ENCODE measurements around the gene IGDCC3. TPM values are rescaled to one million over a fixed set of nuclear protein-coding genes. Genes with fewer than 3 reads are reported as not detected.

Gene IGDCC3
- polyA plus RNA-seq, 1 donor from 2014 or later = 14.4 TPM

DNA sequence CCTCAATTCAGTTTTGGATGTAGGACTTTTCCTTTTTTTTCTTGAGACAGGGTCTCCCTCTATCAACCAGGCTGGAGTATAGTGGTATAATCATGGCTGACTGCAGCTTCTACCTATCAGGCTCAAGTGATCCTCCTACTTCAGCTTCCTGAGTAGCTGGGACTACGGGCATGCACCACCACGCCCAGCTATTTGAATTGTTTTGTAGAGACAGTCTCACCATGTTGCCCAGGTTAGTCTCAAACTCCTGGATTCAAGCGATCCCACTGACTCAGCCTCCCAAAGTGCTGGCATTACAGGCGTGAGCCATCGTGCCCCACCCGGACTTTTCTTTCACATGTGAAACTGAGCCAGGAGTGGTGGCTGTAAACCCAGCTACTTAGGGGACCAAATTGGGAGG is 69.8 kb downstream of the IGDCC3 start:
- H3K27ac ChIP-seq (ENCODE audit: low read length) = no peak overlapping the region
- H2AFZ ChIP-seq (ENCODE audit: low read depth, low read length) = no peak overlapping the region
- H3K36me3 ChIP-seq (ENCODE audit: insufficient read depth, low read length) = no peaks in the 10 kb centered on the region
- no peak overlapping the region for H3K4me2 ChIP-seq (ENCODE audit: low read length)
- no peak overlapping the region for H3K9ac ChIP-seq (ENCODE audit: low read length)
- H3K27me3 ChIP-seq (ENCODE audit: insufficient read depth, low read depth, low read length) = no peaks in the 10 kb centered on the region
- no peaks in the 10 kb centered on the region for H3K79me2 ChIP-seq (replicated peaks; ENCODE audit: insufficient read depth, low read length)
- no peaks in the 10 kb centered on the region for H3K9me3 ChIP-seq (ENCODE audit: low read length)
- no peaks in the 10 kb centered on the region for H3K9me2 ChIP-seq (ENCODE audit: insufficient read depth, low read length)
- TF ChIP-seq EP300 (conservative IDR thresholded peaks at IDR 0.05; ENCODE audit: poor library complexity, severe bottlenecking) (no peak), TAF1 (IDR thresholded peaks at IDR 0.05; ENCODE audit: low read depth) (no peak), MXI1 (conservative IDR thresholded peaks at IDR 0.05; ENCODE audit: poor library complexity, severe bottlenecking) (no peak), SMC3 (conservative IDR thresholded peaks at IDR 0.05; ENCODE audit: poor library complexity) (no peak), POLR2AphosphoS5 (IDR thresholded peaks at IDR 0.05) (no peak), RAD21 (conservative IDR thresholded peaks at IDR 0.05) (no peak), EZH2 (IDR thresholded peaks at IDR 0.05; ENCODE audit: borderline replicate concordance, insufficient read depth, low read length, poor library complexity, severe bottlenecking) (no peak)
- TF ChIP-seq, protein P1, sequence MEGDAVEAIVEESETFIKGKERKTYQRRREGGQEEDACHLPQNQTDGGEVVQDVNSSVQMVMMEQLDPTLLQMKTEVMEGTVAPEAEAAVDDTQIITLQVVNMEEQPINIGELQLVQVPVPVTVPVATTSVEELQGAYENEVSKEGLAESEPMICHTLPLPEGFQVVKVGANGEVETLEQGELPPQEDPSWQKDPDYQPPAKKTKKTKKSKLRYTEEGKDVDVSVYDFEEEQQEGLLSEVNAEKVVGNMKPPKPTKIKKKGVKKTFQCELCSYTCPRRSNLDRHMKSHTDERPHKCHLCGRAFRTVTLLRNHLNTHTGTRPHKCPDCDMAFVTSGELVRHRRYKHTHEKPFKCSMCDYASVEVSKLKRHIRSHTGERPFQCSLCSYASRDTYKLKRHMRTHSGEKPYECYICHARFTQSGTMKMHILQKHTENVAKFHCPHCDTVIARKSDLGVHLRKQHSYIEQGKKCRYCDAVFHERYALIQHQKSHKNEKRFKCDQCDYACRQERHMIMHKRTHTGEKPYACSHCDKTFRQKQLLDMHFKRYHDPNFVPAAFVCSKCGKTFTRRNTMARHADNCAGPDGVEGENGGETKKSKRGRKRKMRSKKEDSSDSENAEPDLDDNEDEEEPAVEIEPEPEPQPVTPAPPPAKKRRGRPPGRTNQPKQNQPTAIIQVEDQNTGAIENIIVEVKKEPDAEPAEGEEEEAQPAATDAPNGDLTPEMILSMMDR (IDR thresholded peaks at IDR 0.05; ENCODE audit: poor library complexity, severe bottlenecking) = no peak
- TF ChIP-seq, protein P2, sequence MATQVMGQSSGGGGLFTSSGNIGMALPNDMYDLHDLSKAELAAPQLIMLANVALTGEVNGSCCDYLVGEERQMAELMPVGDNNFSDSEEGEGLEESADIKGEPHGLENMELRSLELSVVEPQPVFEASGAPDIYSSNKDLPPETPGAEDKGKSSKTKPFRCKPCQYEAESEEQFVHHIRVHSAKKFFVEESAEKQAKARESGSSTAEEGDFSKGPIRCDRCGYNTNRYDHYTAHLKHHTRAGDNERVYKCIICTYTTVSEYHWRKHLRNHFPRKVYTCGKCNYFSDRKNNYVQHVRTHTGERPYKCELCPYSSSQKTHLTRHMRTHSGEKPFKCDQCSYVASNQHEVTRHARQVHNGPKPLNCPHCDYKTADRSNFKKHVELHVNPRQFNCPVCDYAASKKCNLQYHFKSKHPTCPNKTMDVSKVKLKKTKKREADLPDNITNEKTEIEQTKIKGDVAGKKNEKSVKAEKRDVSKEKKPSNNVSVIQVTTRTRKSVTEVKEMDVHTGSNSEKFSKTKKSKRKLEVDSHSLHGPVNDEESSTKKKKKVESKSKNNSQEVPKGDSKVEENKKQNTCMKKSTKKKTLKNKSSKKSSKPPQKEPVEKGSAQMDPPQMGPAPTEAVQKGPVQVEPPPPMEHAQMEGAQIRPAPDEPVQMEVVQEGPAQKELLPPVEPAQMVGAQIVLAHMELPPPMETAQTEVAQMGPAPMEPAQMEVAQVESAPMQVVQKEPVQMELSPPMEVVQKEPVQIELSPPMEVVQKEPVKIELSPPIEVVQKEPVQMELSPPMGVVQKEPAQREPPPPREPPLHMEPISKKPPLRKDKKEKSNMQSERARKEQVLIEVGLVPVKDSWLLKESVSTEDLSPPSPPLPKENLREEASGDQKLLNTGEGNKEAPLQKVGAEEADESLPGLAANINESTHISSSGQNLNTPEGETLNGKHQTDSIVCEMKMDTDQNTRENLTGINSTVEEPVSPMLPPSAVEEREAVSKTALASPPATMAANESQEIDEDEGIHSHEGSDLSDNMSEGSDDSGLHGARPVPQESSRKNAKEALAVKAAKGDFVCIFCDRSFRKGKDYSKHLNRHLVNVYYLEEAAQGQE (IDR thresholded peaks at IDR 0.05; ENCODE audit: borderline replicate concordance) = no peak
- no peaks in the 10 kb centered on the region for H4K20me1 ChIP-seq (ENCODE audit: insufficient read depth)
- H3K4me3 ChIP-seq (ENCODE audit: low read length) = no peak overlapping the region
- H3F3A ChIP-seq (ENCODE audit: insufficient read depth, low read length, poor library complexity, severe bottlenecking) = no peaks in the 10 kb centered on the region

DNA sequence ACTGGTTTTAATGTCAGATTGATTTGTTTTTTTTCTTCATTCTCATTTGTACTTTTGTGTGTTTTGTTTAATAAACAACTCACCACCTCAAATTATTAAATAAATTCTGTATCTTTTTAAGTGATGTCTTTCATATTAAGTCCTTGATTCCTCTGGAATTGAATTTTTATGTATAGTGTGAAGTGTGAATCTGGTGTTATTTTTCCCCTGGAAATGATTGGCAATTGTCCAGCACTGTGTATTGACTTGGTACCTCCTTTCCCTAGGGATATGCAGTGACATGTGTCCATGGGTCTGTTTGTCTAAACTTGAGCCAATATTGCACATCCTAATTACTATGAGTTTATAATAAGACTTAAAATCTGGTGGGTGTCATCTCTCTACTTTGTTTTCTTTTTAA is 71.3 kb downstream of the IGDCC3 start:
- TF ChIP-seq MXI1 (conservative IDR thresholded peaks at IDR 0.05; ENCODE audit: poor library complexity, severe bottlenecking) (no peak), POLR2AphosphoS5 (IDR thresholded peaks at IDR 0.05) (no peak)
- no peak overlapping the region for H3K4me2 ChIP-seq (ENCODE audit: low read length)
- no peak overlapping the region for H3K4me3 ChIP-seq (ENCODE audit: low read length)
- H3F3A ChIP-seq (ENCODE audit: insufficient read depth, low read length, poor library complexity, severe bottlenecking) = no peaks in the 10 kb centered on the region
- no peak overlapping the region for H3K9ac ChIP-seq (ENCODE audit: low read length)
- no peaks in the 10 kb centered on the region for H3K27me3 ChIP-seq (ENCODE audit: insufficient read depth, low read depth, low read length)
- no peaks in the 10 kb centered on the region for H4K20me1 ChIP-seq (ENCODE audit: insufficient read depth)
- no peaks in the 10 kb centered on the region for H3K9me3 ChIP-seq (ENCODE audit: low read length)
- H3K79me2 ChIP-seq (replicated peaks; ENCODE audit: insufficient read depth, low read length) = no peaks in the 10 kb centered on the region
- H2AFZ ChIP-seq (ENCODE audit: low read depth, low read length) = no peak overlapping the region
- no peaks in the 10 kb centered on the region for H3K9me2 ChIP-seq (ENCODE audit: insufficient read depth, low read length)
- H3K27ac ChIP-seq (ENCODE audit: low read length) = no peak overlapping the region
- H3K36me3 ChIP-seq (ENCODE audit: insufficient read depth, low read length) = no peaks in the 10 kb centered on the region

DNA sequence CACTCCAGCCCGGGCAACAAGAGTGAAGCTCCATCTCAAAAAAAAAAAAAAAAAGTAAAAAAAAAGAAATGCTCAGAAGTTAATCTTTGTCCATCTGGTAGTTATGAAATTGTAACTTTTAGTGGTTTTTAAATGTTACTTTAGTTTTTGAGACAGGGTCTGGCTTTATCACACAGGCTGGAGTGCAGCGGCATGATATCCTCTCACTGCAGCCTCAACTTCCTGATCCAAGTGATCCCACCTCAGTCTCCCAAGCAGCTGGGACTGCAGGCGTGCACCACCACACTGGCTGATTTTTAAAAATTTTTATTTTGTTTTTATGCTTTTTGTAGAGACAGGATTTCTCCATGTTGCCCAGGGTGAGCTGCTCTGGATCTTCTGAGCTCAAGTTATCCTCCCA is 72.0 kb downstream of the IGDCC3 start:
- Histone ChIP-seq H4K20me1 (ENCODE audit: insufficient read depth) (no peaks in the 10 kb centered on the region), H3K9me3 (ENCODE audit: low read length) (no peaks in the 10 kb centered on the region), H3K27ac (ENCODE audit: low read length) (no peak overlapping the region), H3F3A (ENCODE audit: insufficient read depth, low read length, poor library complexity, severe bottlenecking) (no peaks in the 10 kb centered on the region), H2AFZ (ENCODE audit: low read depth, low read length) (no peak overlapping the region), H3K4me2 (ENCODE audit: low read length) (no peak overlapping the region), H3K9ac (ENCODE audit: low read length) (no peak overlapping the region), H3K79me2 (replicated peaks; ENCODE audit: insufficient read depth, low read length) (no peaks in the 10 kb centered on the region), H3K36me3 (ENCODE audit: insufficient read depth, low read length) (no peaks in the 10 kb centered on the region), H3K4me3 (ENCODE audit: low read length) (no peak overlapping the region), H3K9me2 (ENCODE audit: insufficient read depth, low read length) (no peaks in the 10 kb centered on the region), H3K27me3 (ENCODE audit: insufficient read depth, low read depth, low read length) (no peaks in the 10 kb centered on the region)
- TF ChIP-seq, protein P1 (IDR thresholded peaks at IDR 0.05; ENCODE audit: poor library complexity, severe bottlenecking) = no peak
- TF ChIP-seq EZH2 (IDR thresholded peaks at IDR 0.05; ENCODE audit: borderline replicate concordance, insufficient read depth, low read length, poor library complexity, severe bottlenecking) = no peak
- TF ChIP-seq TAF1 (IDR thresholded peaks at IDR 0.05; ENCODE audit: low read depth) = no peak
- TF ChIP-seq, protein P2 (IDR thresholded peaks at IDR 0.05; ENCODE audit: borderline replicate concordance) = no peak
- no peak for TF ChIP-seq EP300 (conservative IDR thresholded peaks at IDR 0.05; ENCODE audit: poor library complexity, severe bottlenecking)
- TF ChIP-seq MXI1 (conservative IDR thresholded peaks at IDR 0.05; ENCODE audit: poor library complexity, severe bottlenecking) = no peak
- TF ChIP-seq RAD21 (conservative IDR thresholded peaks at IDR 0.05) = no peak
- no peak for TF ChIP-seq POLR2AphosphoS5 (IDR thresholded peaks at IDR 0.05)
- TF ChIP-seq SMC3 (conservative IDR thresholded peaks at IDR 0.05; ENCODE audit: poor library complexity) = no peak
